BLaER1 treated with 17β-estradiol and CSF1 and Interleukin-3, amounts not matched to agents 10 nM and 100 nM (cell line): ENCODE data around the gene TMEM63B.
A peak's percentile ranks its signal among the peaks of the same experiment; 100 is the strongest.
"Not testable (repeated sequence)": the region's sequence is repeated elsewhere in the genome, so short reads cannot be mapped to it uniquely, and the experiment has no call there.

Experiments used
- H3K27ac ChIP-seq, 11 experiments: shearing (Covaris generic); formaldehyde crosslinking; 2 replicates each; pipeline ENCODE4 v1.8.1; 2022
- H3K27me3 ChIP-seq, 11 experiments: shearing (Covaris generic); formaldehyde crosslinking; 2 replicates each; pipeline ENCODE4 v1.8.1; 2022
- H3K36me3 ChIP-seq, 11 experiments: shearing (Covaris generic); formaldehyde crosslinking; 2 replicates each; pipeline ENCODE4 v1.8.1; 2022
- H3K4me1 ChIP-seq, 10 experiments: shearing (Covaris generic); formaldehyde crosslinking; 2 replicates each; pipeline ENCODE4 v1.8.1; 2022
- H3K4me2 ChIP-seq, 11 experiments: shearing (Covaris generic); formaldehyde crosslinking; 2 replicates each; pipeline ENCODE4 v1.8.1; 2022
- H3K4me3 ChIP-seq, 10 experiments: shearing (Covaris generic); formaldehyde crosslinking; 2 replicates each; pipeline ENCODE4 v1.8.1; 2022
- H3K9ac ChIP-seq, 11 experiments: shearing (Covaris generic); formaldehyde crosslinking; 2 replicates each; pipeline ENCODE4 v1.8.1; 2022
- H3K9me3 ChIP-seq, 11 experiments: shearing (Covaris generic); formaldehyde crosslinking; replicated peaks in 1 of 11; 2 replicates each; pipeline ENCODE4 v1.8.1; 2022
- H4K20me1 ChIP-seq, 11 experiments: shearing (Covaris generic); formaldehyde crosslinking; 2 replicates each; pipeline ENCODE4 v1.8.1; 2022
- Cebpa-rat ChIP-seq, 11 experiments: shearing (Covaris generic); IDR thresholded peaks; 2 replicates each; pipeline ENCODE4 v1.8.1; 2022

TMEM63B gene

DNA sequence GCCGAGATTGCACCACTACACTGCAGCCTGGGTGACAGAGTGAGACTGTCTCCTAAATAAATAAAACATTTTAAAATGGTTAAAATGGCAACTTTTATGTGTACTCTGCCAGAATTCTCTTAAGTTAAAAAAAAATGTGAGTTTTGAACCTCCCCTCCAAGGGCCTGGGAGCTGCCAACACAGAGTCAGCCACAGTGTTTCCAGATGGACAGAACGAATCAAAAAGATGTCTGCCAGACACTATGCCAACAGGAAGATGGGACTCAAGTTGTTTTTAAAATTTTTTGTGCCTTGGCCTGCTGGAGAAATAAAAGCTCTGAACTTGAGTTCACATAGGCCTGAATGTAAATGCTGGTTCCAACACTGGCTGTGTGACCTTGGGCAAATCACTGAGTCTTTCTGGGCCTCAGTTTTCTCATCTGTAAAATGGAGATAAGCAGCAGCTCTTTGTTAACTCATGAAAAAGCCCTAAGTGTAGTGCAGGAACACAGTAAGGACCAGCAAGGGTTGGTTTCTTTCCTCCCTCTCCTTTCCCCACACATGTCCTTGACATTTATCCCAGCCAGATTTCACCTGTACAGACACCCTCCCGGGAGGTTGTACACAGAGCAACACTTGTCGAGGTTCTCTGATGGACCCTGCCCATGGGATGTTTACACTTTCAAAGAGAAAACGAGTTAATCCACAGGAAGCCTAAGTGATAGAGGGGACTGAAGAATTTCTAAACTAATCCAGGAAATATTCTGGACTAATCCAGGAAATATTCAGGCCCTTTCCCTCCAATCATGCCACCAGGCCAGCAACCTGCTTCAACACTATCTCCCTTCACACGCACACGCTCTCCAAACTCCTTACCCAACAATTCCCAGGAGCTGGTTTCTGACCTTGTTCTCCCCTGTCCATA is 35.1 kb upstream of the TMEM63B start:
- Histone ChIP-seq H3K9ac (0 out of 22 replicates have a peak overlapping the region, but pooled peaks of 1 of the 11 experiments have one; percentile 12), H3K4me3 (no peak overlapping the region), H3K27me3 (no peaks in the 10 kb centered on the region), H3K4me2 (no peak overlapping the region), H3K36me3 (peaks cover 5 to 55% (median 23%) of the 10 kb centered on the region in 11 experiments; a peak in 15 of 22 replicates), H3K4me1 (peaks cover 0 to 26% (median 18%) of the 10 kb centered on the region in 10 experiments; a peak in 17 of 20 replicates), H3K9me3 (no peaks in the 10 kb centered on the region), H4K20me1 (peaks cover 2 to 50% (median 11%) of the 10 kb centered on the region in 11 experiments; a peak in 20 of 22 replicates), H3K27ac (no peak overlapping the region)
- TF ChIP-seq Cebpa-rat (IDR thresholded peaks at IDR 0.05), result no peak

DNA sequence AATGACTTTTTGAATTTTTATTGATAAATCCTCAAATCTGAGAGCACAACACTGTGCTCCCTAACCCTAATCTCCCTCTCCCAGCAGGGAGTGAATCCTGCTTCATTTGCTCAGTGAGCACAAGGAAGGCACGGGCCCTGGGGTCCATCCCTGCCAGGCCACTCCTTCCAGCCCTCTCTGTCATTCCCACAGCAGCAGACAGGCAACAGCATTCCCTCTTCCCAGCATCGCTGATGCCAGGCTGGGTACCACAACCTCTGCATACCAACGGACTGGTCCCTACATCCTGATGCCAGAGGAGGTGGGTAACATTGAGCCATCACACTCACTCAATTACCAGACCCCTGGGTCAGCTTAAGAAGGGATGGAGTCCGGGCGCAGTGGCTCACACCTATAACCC is 34.3 kb upstream of the TMEM63B start:
- Histone ChIP-seq H4K20me1 (peaks cover 5 to 50% (median 20%) of the 10 kb centered on the region in 11 experiments; a peak in 20 of 22 replicates), H3K9ac (peak overlapping the region in 1 of 11 experiments; percentile 41; a peak in 1 of 22 replicates), H3K9me3 (no peaks in the 10 kb centered on the region), H3K27me3 (no peaks in the 10 kb centered on the region), H3K36me3 (peaks cover 5 to 55% (median 23%) of the 10 kb centered on the region in 11 experiments; a peak in 15 of 22 replicates), H3K4me3 (no peak overlapping the region), H3K4me1 (peaks cover 0 to 26% (median 18%) of the 10 kb centered on the region in 10 experiments; a peak in 16 of 20 replicates), H3K4me2 (no peak overlapping the region), H3K27ac (no peak overlapping the region)
- TF ChIP-seq Cebpa-rat (IDR thresholded peaks at IDR 0.05), result no peak

DNA sequence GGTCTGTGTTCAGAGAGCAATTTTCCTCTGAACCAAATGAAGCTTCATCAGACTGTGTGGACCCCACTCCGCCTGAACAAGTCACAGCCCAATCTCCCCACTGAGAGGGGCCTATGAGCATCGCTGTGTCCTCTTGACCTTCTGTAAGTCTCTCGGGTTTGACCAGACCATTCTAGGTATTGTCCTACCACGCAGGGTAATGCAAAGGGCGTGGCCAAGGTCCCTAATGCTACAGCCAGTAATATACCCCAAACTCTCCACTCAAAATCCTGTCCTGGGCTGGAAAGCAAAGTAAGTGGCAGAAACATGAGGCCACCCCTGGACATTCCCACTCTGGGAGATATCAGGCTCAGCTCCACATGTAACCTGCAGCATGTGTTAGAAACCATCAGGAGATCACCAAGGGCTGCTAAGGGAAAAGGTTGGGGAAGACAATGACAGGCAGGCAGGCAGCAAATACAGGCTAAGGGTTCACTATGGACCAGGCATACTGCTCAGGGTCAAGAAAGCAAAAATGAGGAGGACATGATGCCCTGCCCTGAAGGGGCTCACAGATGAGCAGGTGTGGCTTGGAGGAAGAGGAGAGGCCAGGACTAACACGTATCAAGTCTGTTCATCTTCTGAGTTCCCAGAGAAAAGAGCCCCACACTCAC is 33.5 kb upstream of the TMEM63B start:
- Histone ChIP-seq H3K9me3 (no peaks in the 10 kb centered on the region), H3K36me3 (peaks cover 5 to 53% (median 24%) of the 10 kb centered on the region in 11 experiments; a peak in 16 of 22 replicates), H3K4me3 (no peak overlapping the region), H3K27me3 (no peaks in the 10 kb centered on the region), H4K20me1 (peaks cover 5 to 57% (median 20%) of the 10 kb centered on the region in 11 experiments; a peak in 20 of 22 replicates), H3K4me2 (no peak overlapping the region), H3K4me1 (peaks cover 0 to 28% (median 19%) of the 10 kb centered on the region in 10 experiments; a peak in 16 of 20 replicates), H3K27ac (no peak overlapping the region), H3K9ac (peak overlapping the region in 2 of 11 experiments; percentile 4 to 11; a peak in 1 of 22 replicates)
- TF ChIP-seq Cebpa-rat (IDR thresholded peaks at IDR 0.05), result no peak

DNA sequence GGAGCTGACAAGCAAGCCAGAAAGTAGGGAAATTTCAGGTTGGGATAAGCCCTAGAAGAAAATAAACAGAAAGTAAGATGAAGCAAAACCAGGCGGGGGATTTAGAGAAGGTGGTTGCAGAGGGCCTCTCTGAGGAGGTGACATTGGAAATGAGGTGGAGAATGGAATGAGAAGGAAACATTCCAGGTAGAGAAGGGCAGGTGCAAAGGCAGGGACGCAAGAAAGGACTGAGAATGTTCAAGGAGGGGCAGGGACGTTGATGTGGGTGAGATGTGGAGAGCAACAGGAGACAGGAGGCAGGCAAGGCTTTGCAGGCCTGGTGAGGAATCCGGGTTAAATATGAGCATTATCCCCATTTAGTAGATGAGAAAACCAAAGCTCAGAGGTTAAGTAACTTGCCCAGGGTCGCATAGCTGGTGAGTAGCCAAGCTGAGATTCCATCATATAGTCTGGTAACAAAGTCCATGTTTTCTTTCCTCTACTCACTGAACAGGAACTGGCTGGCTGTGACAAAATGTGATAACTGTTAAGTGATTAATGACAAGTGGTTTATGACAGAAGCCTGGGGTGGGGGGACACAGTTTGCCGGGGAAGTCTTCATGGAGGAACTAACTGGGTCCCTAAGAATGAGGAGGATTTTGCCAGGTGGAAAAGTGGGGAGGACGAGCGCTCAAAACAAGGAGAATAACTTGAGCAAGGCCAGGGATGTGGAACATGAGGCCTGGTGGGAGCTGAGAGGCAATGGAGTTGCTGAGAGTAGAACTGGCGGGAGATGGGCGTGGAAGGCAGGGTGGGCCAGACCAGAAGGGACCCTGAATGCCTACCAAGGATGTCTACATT is 32.7 kb upstream of the TMEM63B start:
- H3K27ac ChIP-seq, result peak overlapping the region in 1 of 11 experiments; percentile 11; a peak in 1 of 22 replicates

DNA sequence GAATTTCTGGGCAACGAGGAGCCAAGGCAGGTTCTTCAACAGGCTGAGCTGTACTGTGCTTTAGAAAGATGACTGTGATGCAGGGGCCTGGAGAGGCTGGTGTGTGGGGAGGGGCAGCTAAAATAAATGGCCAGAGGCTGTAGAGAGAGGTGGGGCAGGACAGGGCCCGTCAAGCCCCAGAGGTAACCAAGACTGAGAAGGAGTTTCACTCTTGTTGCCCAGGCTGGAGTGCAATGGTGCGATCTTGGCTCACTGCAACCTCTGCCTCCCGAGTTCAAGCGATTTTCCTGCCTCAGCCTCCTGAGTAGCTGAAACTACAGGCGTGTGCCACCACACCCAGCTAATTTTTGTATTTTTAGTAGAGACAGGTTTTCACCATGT is 32.1 kb upstream of the TMEM63B start:
- Histone ChIP-seq H3K27ac (peak overlapping the region in 1 of 11 experiments; percentile 11; a peak in 1 of 22 replicates), H4K20me1 (peaks cover 5 to 59% (median 31%) of the 10 kb centered on the region in 11 experiments; a peak in 20 of 22 replicates)

More for the DNA sequence above, 32.7 kb upstream of the TMEM63B start:
- H3K9ac ChIP-seq, result peak overlapping the region in 4 of 11 experiments; percentile 2 to 32 (median 12); a peak in 4 of 22 replicates
- peaks cover 0 to 28% (median 19%) of the 10 kb centered on the region in 10 experiments; a peak in 16 of 20 replicates for H3K4me1 ChIP-seq
- H3K27me3 ChIP-seq, result no peaks in the 10 kb centered on the region
- H3K4me3 ChIP-seq, result no peak overlapping the region
- peaks cover 5 to 59% (median 25%) of the 10 kb centered on the region in 11 experiments; a peak in 20 of 22 replicates for H4K20me1 ChIP-seq
- no peak for TF ChIP-seq Cebpa-rat (IDR thresholded peaks at IDR 0.05)
- H3K9me3 ChIP-seq, result no peaks in the 10 kb centered on the region
- no peak overlapping the region for H3K4me2 ChIP-seq
- peaks cover 4 to 53% (median 24%) of the 10 kb centered on the region in 11 experiments; a peak in 20 of 22 replicates for H3K36me3 ChIP-seq

DNA sequence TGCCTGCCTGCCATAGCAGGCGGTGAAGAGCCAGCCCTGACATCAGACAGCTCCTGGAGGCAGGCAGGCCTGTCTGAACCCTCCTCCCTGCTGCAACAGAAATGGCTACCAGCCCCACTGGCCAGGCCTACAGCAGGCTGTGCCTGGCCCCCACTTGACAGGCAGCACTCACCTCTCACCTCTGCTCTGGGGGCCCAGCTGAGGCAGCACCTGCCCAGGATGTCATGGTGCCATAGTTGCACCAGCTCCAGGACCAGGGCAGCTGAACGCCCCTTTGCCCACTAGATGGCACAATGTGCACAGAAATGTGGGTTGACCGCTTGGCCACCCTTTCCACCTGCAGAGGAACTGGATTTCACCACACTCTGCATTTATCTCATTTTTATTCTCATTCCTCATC is 30.7 kb upstream of the TMEM63B start:
- peak overlapping the region in 4 of 11 experiments; percentile 3 to 42 (median 24); a peak in 3 of 22 replicates for H3K4me2 ChIP-seq
- peaks cover 8 to 55% (median 31%) of the 10 kb centered on the region in 11 experiments; a peak in 19 of 22 replicates for H3K36me3 ChIP-seq
- no peaks in the 10 kb centered on the region for H3K9me3 ChIP-seq
- H3K27ac ChIP-seq, result peak overlapping the region in 4 of 11 experiments; percentile 19 to 64 (median 33); a peak in 5 of 22 replicates
- H3K27me3 ChIP-seq, result no peaks in the 10 kb centered on the region
- no peak overlapping the region for H3K4me3 ChIP-seq
- H4K20me1 ChIP-seq, result peaks cover 5 to 70% (median 43%) of the 10 kb centered on the region in 11 experiments; a peak in 20 of 22 replicates
- H3K9ac ChIP-seq, result peak overlapping the region in 1 of 11 experiments; percentile 39; a peak in 1 of 22 replicates
- TF ChIP-seq Cebpa-rat (IDR thresholded peaks at IDR 0.05), result peak in 1 of 11 experiments; percentile 55; a peak in 1 of 22 replicates
- H3K4me1 ChIP-seq, result peaks cover 0 to 28% (median 19%) of the 10 kb centered on the region in 10 experiments; a peak in 16 of 20 replicates

More for the DNA sequence above, 32.1 kb upstream of the TMEM63B start:
- not testable (repeated sequence) for H3K9me3 ChIP-seq, H3K4me2 ChIP-seq, H3K27me3 ChIP-seq, H3K4me3 ChIP-seq
- peaks cover 0 to 28% (median 19%) of the 10 kb centered on the region in 10 experiments; a peak in 16 of 20 replicates for H3K4me1 ChIP-seq
- peak overlapping the region in 4 of 11 experiments; percentile 2 to 32 (median 12); a peak in 3 of 22 replicates for H3K9ac ChIP-seq
- peaks cover 8 to 53% (median 29%) of the 10 kb centered on the region in 11 experiments; a peak in 19 of 22 replicates for H3K36me3 ChIP-seq

DNA sequence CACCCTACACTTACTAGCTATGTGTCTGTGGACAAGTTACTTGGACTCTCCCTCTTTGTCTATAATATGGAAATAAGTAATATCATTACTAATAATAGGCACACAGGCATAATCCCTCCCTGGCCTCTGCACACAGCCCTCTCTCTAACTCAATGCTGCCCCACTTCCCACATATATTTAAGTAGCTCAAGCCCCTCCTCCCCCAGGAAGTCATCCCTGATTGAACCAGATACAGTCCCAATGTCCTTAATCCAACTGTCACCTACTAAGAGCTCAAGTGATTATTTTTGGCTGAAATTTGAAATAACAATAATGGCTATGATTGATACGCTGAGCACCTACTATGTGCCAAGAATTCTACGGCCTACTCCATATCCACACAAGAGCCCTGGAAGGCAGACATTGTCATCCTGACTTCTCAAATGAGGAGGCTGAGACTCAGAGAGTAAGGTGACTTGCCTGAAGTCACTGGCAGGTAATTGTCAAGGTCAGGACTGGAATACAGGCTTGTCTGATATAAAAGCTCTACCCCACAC is 29.5 kb upstream of the TMEM63B start:
- Histone ChIP-seq H4K20me1 (peaks cover 9 to 74% (median 54%) of the 10 kb centered on the region in 11 experiments; a peak in 20 of 22 replicates), H3K27me3 (no peaks in the 10 kb centered on the region), H3K4me2 (peak overlapping the region in 7 of 11 experiments; percentile 11 to 66 (median 57); a peak in 13 of 22 replicates), H3K4me1 (peaks cover 0 to 34% (median 21%) of the 10 kb centered on the region in 10 experiments; a peak in 16 of 20 replicates), H3K9ac (peak overlapping the region in 5 of 11 experiments; percentile 1 to 70 (median 35); a peak in 5 of 22 replicates), H3K36me3 (peaks cover 8 to 62% (median 23%) of the 10 kb centered on the region in 11 experiments; a peak in 18 of 22 replicates), H3K9me3 (no peaks in the 10 kb centered on the region), H3K4me3 (no peak overlapping the region), H3K27ac (peak overlapping the region in 5 of 11 experiments; percentile 39 to 77 (median 70); a peak in 9 of 22 replicates)
- no peak for TF ChIP-seq Cebpa-rat (IDR thresholded peaks at IDR 0.05)
